D721Med (cell line): ENCODE results near the gene DUSP22.

Experiments used
- DNase-seq: peaks from one replicate; pipeline ENCODE4 v3.0.0; 2011; ENCODE audit warnings: low spot score; ENCODE audit not compliant: insufficient read length
- FAIRE-seq: peaks from 2 replicates; lab custom pipeline; 2011; peaks lifted over from hg19 to GRCh38; lab: Jason Lieb, UNC
- CTCF ChIP-seq: IDR thresholded peaks from 2 replicates; pipeline ENCODE4 v1.5.1; 2012; ENCODE audit warnings: mild to moderate bottlenecking, control low read depth; ENCODE audit not compliant: insufficient read depth; ENCODE audit errors: missing control alignments

Gene DUSP22

GRCh38 chr6:298233-299103 is 6.2 kb downstream of the DUSP22 start:
- no peak for TF ChIP-seq CTCF
- DNase-seq, result no peak
- no peak for FAIRE-seq

GRCh38 chr6:299104-299980 is 7.1 kb downstream of the DUSP22 start:
- FAIRE-seq, result no peak

DNA sequence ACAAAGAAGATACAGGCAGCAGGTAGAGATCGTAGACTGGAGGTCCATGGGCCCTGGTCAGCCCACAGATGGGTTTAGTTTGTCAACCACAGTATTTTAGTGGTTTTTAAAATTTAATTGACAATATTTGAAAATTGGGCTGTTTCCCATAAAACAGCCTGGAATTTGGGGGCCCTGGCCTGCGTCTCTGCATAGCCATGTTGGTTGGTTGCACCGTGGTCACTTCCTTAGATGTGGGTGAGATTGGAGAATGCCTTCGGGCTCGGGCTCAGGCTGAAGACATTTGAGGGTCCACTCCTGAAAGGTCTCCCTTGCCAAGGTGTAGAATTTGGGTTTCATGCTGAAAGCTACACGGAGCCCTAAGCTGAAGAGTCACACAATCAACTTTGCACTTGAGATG is 7.7 kb downstream of the DUSP22 start:
- TF ChIP-seq CTCF, result no peak
- no peak for FAIRE-seq
- DNase-seq, result no peak

More at GRCh38 chr6:299104-299980, 7.1 kb downstream of the DUSP22 start:
- TF ChIP-seq CTCF, result no peak
- DNase-seq, result no peak

GRCh38 chr6:300494-301198 is 8.4 kb downstream of the DUSP22 start:
- FAIRE-seq (no peak), DNase-seq (no peak)
- TF ChIP-seq CTCF, result no peak

GRCh38 chr6:301526-301925 is 9.2 kb downstream of the DUSP22 start:
- no peak for TF ChIP-seq CTCF
- no peak for FAIRE-seq

GRCh38 chr6:301929-302705 is 9.8 kb downstream of the DUSP22 start:
- TF ChIP-seq CTCF, result no peak
- DNase-seq, result no peak
- no peak for FAIRE-seq

More at GRCh38 chr6:301526-301925, 9.2 kb downstream of the DUSP22 start:
- no peak for DNase-seq
